Loucy (cell line): ENCODE data around the gene HSPA12B.

Source experiments
- CTCF ChIP-seq: fragments of 200-600 bp; sonication (generic); conservative IDR thresholded peaks from 2 replicates; pipeline ENCODE4 v1.5.1; 2014; ENCODE audit warnings: mild to moderate bottlenecking, antibody characterized with exemption, low read length
- EZH2phosphoT487 ChIP-seq: fragments of 200-600 bp; IDR thresholded peaks from 2 replicates; pipeline ENCODE4 v1.6.1; 2018; ENCODE audit warnings: antibody characterized with exemption, mild to moderate bottlenecking, moderate library complexity, borderline replicate concordance

GRCh38 chr20:3797592-3798372 is 65.3 kb downstream of the HSPA12B start:
- no peak for TF ChIP-seq CTCF
- no peak for TF ChIP-seq EZH2phosphoT487
